HEK293 (cell line): ENCODE data around the gene RTN4RL2.

Experiments
- CTCF ChIA-PET: fragments of 350-600 bp; formaldehyde crosslinking; extraction: SDS; loops from one replicate; lab custom pipeline; 2021; ENCODE audit warnings: antibody characterized with exemption; lab: Yijun Ruan, JAX
- POLR2A ChIA-PET: fragments of 300-600 bp; formaldehyde crosslinking; extraction: SDS; loops from one replicate; lab custom pipeline; 2020; ENCODE audit warnings: antibody characterized with exemption, inconsistent platforms; lab: Yijun Ruan, JAX
- H3K27ac ChIP-seq: fragments of 200-500 bp; sonication (Bioruptor generic); 2 replicates; pipeline ENCODE4 v1.5.1; 2014; ENCODE audit warnings: low read depth, low read length, control low read depth, inconsistent platforms; ENCODE audit errors: extremely low read depth
- H3K36me3 ChIP-seq, 2 experiments: fragments of 200-500 bp in 1 of 2; sonication (Bioruptor generic) in 1 of 2; 1 replicate in 1 of 2; 2 replicates in 1 of 2; pipeline ENCODE4 v1.5.1; 2014 to 2017; ENCODE audit warnings: inconsistent platforms in 2 of 2, low read length in 2 of 2; ENCODE audit not compliant: control insufficient read depth in 2 of 2, insufficient read depth in 1 of 2
- H3K4me1 ChIP-seq: fragments of 200-500 bp; sonication (Bioruptor generic); 2 replicates; pipeline ENCODE4 v1.5.1; 2014; ENCODE audit warnings: mild to moderate bottlenecking, low read length, inconsistent platforms; ENCODE audit not compliant: control insufficient read depth, insufficient read depth
- H3K4me3 ChIP-seq: 2 replicates; pipeline ENCODE4 v1.5.1; 2011; ENCODE audit warnings: low read depth, mild to moderate bottlenecking, control low read depth, low read length, moderate library complexity
- H3K9me3 ChIP-seq: fragments of 200-500 bp; sonication (Bioruptor generic); 2 replicates; pipeline ENCODE4 v1.5.1; 2014; ENCODE audit warnings: low read depth, low read length, inconsistent platforms; ENCODE audit not compliant: control insufficient read depth, insufficient read depth
- SP2 ChIP-seq: fragments of 450-650 bp; formaldehyde crosslinking; IDR thresholded peaks from 2 replicates; pipeline ENCODE4 v1.5.1; 2016; ENCODE audit warnings: missing biosample characterization, missing genetic modification characterization
- ZNF10 ChIP-seq: fragments of 450-650 bp; formaldehyde crosslinking; IDR thresholded peaks from 2 replicates; pipeline ENCODE4 v1.5.1; 2017; ENCODE audit warnings: missing biosample characterization, missing genetic modification characterization
- ZNF23 ChIP-seq: fragments of 450-650 bp; formaldehyde crosslinking; IDR thresholded peaks from 2 replicates; pipeline ENCODE4 v1.5.1; 2016; ENCODE audit warnings: missing biosample characterization, missing genetic modification characterization, borderline replicate concordance
- ZNF544 ChIP-seq: fragments of 450-650 bp; formaldehyde crosslinking; IDR thresholded peaks from 2 replicates; pipeline ENCODE4 v1.5.0; 2017; ENCODE audit warnings: missing biosample characterization, missing genetic modification characterization
- ZNF654 ChIP-seq: fragments of 450-650 bp; formaldehyde crosslinking; IDR thresholded peaks from 2 replicates; pipeline ENCODE4 v1.5.1; 2016; ENCODE audit warnings: low read depth, missing biosample characterization, missing genetic modification characterization
- TF ChIP-seq, protein P1 (sequence below): fragments of 450-650 bp; formaldehyde crosslinking; IDR thresholded peaks from 2 replicates; pipeline ENCODE4 v1.5.1; 2016; ENCODE audit warnings: missing biosample characterization, missing genetic modification characterization
- TF ChIP-seq, protein P2 (sequence below): fragments of 450-650 bp; formaldehyde crosslinking; IDR thresholded peaks from 2 replicates; pipeline ENCODE4 v1.5.1; 2016; ENCODE audit warnings: missing biosample characterization, missing genetic modification characterization
- TF ChIP-seq, protein P3 (sequence below): fragments of 450-650 bp; IDR thresholded peaks from 2 replicates; pipeline ENCODE4 v1.5.1; 2018; ENCODE audit warnings: missing biosample characterization, missing genetic modification characterization
- TF ChIP-seq, protein P4 (sequence below): fragments of 450-650 bp; formaldehyde crosslinking; IDR thresholded peaks from 2 replicates; pipeline ENCODE4 v1.5.1; 2016; ENCODE audit warnings: missing biosample characterization, missing genetic modification characterization
- TF ChIP-seq, protein P5 (sequence below): fragments of 450-650 bp; formaldehyde crosslinking; IDR thresholded peaks from 2 replicates; pipeline ENCODE4 v1.5.1; 2016; ENCODE audit warnings: missing biosample characterization, missing genetic modification characterization

Gene RTN4RL2

DNA sequence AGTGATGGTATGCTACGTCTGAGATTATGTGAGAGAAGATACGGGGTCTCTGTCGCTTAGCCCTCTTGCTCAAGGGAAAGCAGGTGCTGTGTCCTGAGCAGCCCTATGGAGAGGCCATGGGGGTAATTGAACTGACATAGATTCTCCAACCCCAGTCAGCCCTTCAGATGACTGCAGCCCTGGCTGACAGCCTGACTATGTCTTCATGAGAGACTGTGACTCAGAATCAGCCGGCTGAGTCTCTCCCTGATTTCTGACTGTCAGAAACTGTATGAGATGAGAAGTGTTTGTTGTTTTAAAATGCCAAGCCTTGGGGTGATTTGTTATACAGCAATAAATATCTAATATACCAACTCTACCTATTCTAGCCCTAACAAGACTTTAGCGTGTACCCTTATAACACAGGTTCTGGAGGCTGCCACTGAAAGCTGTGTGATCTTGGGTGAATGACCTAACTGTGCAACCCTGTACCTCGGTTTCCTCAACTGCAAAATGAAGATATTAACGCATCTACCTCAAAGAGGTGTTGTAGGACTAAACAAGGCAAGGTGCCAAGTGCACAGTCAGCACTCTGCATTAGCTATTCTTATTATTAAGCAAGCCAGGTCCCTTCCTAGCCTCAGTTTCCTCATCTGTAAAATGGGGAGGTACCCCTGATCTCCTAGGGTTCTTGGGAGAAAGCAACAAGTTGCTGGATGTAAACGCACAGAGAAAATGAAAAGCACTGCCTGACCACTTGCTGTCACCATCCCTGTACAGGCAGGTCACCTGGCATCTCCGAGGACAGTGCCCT lies 30.3 kb downstream of the RTN4RL2 start (continued):
- TF ChIP-seq, protein P1, sequence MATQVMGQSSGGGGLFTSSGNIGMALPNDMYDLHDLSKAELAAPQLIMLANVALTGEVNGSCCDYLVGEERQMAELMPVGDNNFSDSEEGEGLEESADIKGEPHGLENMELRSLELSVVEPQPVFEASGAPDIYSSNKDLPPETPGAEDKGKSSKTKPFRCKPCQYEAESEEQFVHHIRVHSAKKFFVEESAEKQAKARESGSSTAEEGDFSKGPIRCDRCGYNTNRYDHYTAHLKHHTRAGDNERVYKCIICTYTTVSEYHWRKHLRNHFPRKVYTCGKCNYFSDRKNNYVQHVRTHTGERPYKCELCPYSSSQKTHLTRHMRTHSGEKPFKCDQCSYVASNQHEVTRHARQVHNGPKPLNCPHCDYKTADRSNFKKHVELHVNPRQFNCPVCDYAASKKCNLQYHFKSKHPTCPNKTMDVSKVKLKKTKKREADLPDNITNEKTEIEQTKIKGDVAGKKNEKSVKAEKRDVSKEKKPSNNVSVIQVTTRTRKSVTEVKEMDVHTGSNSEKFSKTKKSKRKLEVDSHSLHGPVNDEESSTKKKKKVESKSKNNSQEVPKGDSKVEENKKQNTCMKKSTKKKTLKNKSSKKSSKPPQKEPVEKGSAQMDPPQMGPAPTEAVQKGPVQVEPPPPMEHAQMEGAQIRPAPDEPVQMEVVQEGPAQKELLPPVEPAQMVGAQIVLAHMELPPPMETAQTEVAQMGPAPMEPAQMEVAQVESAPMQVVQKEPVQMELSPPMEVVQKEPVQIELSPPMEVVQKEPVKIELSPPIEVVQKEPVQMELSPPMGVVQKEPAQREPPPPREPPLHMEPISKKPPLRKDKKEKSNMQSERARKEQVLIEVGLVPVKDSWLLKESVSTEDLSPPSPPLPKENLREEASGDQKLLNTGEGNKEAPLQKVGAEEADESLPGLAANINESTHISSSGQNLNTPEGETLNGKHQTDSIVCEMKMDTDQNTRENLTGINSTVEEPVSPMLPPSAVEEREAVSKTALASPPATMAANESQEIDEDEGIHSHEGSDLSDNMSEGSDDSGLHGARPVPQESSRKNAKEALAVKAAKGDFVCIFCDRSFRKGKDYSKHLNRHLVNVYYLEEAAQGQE (tag by site-specific recombination) = no peak
- TF ChIP-seq SP2 (tag by site-specific recombination) (no peak), ZNF10 (tag by site-specific recombination) (no peak), ZNF544 (tag by site-specific recombination) (no peak)
- TF ChIP-seq, protein P2, sequence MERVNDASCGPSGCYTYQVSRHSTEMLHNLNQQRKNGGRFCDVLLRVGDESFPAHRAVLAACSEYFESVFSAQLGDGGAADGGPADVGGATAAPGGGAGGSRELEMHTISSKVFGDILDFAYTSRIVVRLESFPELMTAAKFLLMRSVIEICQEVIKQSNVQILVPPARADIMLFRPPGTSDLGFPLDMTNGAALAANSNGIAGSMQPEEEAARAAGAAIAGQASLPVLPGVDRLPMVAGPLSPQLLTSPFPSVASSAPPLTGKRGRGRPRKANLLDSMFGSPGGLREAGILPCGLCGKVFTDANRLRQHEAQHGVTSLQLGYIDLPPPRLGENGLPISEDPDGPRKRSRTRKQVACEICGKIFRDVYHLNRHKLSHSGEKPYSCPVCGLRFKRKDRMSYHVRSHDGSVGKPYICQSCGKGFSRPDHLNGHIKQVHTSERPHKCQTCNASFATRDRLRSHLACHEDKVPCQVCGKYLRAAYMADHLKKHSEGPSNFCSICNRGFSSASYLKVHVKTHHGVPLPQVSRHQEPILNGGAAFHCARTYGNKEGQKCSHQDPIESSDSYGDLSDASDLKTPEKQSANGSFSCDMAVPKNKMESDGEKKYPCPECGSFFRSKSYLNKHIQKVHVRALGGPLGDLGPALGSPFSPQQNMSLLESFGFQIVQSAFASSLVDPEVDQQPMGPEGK (tag by site-specific recombination) = no peak
- TF ChIP-seq, protein P3, sequence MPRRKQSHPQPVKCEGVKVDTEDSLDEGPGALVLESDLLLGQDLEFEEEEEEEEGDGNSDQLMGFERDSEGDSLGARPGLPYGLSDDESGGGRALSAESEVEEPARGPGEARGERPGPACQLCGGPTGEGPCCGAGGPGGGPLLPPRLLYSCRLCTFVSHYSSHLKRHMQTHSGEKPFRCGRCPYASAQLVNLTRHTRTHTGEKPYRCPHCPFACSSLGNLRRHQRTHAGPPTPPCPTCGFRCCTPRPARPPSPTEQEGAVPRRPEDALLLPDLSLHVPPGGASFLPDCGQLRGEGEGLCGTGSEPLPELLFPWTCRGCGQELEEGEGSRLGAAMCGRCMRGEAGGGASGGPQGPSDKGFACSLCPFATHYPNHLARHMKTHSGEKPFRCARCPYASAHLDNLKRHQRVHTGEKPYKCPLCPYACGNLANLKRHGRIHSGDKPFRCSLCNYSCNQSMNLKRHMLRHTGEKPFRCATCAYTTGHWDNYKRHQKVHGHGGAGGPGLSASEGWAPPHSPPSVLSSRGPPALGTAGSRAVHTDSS (tag by site-specific recombination) = no peak
- TF ChIP-seq, protein P4, sequence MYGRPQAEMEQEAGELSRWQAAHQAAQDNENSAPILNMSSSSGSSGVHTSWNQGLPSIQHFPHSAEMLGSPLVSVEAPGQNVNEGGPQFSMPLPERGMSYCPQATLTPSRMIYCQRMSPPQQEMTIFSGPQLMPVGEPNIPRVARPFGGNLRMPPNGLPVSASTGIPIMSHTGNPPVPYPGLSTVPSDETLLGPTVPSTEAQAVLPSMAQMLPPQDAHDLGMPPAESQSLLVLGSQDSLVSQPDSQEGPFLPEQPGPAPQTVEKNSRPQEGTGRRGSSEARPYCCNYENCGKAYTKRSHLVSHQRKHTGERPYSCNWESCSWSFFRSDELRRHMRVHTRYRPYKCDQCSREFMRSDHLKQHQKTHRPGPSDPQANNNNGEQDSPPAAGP (tag by site-specific recombination) = no peak
- TF ChIP-seq, all 188 proteins: peak for 0

DNA sequence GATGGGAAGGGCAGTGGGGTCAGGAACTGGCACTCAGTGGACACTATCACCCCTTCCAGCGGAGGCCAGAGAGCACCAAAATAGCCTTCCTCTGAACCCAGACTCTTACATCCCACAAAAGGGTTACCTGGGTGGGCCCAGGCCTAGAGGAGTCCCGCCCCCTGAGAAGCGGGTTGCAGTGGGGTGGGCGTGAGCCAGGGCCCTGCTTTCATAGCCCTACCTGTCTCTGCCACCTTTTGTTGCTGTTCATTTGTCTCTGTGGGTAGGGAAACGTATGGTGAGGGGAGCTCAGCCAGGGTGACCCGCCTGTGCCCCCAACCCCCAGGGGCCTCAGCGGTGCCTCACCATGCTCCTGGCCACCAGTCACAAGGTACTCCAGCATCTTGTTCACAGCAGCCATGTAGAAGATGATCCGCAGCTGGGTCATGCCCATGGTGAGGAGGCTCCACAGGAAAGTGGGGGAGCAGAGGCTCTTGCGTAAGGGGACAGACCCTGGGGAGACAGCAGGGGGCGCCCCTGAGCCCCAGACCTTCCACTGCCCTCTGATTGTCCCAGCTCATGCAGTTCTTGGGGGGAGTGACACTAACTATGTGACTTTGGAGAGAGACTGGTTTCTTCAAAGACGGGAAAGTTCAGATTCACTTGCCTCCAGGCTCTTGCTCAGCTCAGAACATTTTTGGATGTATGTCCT lies 31.2 kb downstream of the RTN4RL2 start:
- H3K9me3 ChIP-seq = no peaks in the 10 kb centered on the region
- TF ChIP-seq ZNF654 (peak; percentile 10; the same call in 1 of the 2 replicates), ZNF23 (tag by site-specific recombination) (no peak)
- TF ChIP-seq, protein P5, sequence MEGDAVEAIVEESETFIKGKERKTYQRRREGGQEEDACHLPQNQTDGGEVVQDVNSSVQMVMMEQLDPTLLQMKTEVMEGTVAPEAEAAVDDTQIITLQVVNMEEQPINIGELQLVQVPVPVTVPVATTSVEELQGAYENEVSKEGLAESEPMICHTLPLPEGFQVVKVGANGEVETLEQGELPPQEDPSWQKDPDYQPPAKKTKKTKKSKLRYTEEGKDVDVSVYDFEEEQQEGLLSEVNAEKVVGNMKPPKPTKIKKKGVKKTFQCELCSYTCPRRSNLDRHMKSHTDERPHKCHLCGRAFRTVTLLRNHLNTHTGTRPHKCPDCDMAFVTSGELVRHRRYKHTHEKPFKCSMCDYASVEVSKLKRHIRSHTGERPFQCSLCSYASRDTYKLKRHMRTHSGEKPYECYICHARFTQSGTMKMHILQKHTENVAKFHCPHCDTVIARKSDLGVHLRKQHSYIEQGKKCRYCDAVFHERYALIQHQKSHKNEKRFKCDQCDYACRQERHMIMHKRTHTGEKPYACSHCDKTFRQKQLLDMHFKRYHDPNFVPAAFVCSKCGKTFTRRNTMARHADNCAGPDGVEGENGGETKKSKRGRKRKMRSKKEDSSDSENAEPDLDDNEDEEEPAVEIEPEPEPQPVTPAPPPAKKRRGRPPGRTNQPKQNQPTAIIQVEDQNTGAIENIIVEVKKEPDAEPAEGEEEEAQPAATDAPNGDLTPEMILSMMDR = peak; percentile 39; the same call in 1 of the 2 replicates
- no peak overlapping the region for H3K27ac ChIP-seq
- ChIA-PET CTCF (interaction anchor here (0.6 to 10.1 kb wide), 18 partner anchors 8 to 231 kb away, joined by 3 to 218 read pairs (median 6); partner anchors contain the start of gene TIMM10), POLR2A (no interaction called here)
- no peaks in the 10 kb centered on the region for H3K4me1 ChIP-seq
- H3K4me3 ChIP-seq = no peak overlapping the region
- peaks cover 0 to 24% of the 10 kb centered on the region in 2 experiments; a peak in 1 of 3 replicates for H3K36me3 ChIP-seq
